ENCODE measurements around the gene PABPN1. TPM values are rescaled to one million over a fixed set of nuclear protein-coding genes. Genes with fewer than 3 reads are reported as not detected.

The PABPN1 gene
- total and polyA plus RNA-seq, 2 of the 13 experiments (the other 11 are each of a cell fraction or from before 2014, with no cell fraction given) = 233 to 524 TPM

- peak; percentile 40; the same call in 1 of the 2 replicates for TF ChIP-seq HIVEP1 (CRISPR knock-in tag; IDR thresholded peaks at IDR 0.05)
- no peak for TF ChIP-seq ATF5 (CRISPR knock-in tag; IDR thresholded peaks at IDR 0.05; ENCODE audit: low read depth)
- no peak for TF ChIP-seq BCL3 (CRISPR knock-in tag; IDR thresholded peaks at IDR 0.05)
- no peak for TF ChIP-seq HOXA5 (CRISPR knock-in tag; IDR thresholded peaks at IDR 0.05)
- no peak for TF ChIP-seq MXI1 (IDR thresholded peaks at IDR 0.05; ENCODE audit: borderline replicate concordance, low read depth, low read length)
- no peak for TF ChIP-seq ZNF772 (CRISPR knock-in tag; IDR thresholded peaks at IDR 0.05)
- no peak for TF ChIP-seq HNRNPH1 (optimal IDR thresholded peaks at IDR 0.05; ENCODE audit: low read depth, low read length)
- TF ChIP-seq ZNF558 (CRISPR knock-in tag; IDR thresholded peaks at IDR 0.05; ENCODE audit: borderline replicate concordance) = no peak
- TF ChIP-seq ZNF691 (CRISPR knock-in tag; IDR thresholded peaks at IDR 0.05; ENCODE audit: borderline replicate concordance, low read depth) = no peak
- TF ChIP-seq ZNF274 (CRISPR knock-in tag; IDR thresholded peaks at IDR 0.05) = 0 out of 2 replicates have a peak, but pooled peaks have one; percentile 13
- no peak for TF ChIP-seq ZNF34 (CRISPR knock-in tag; IDR thresholded peaks at IDR 0.05; ENCODE audit: borderline replicate concordance)
- TF ChIP-seq ZSCAN9 (CRISPR knock-in tag; IDR thresholded peaks at IDR 0.05; ENCODE audit: borderline replicate concordance) = no peak
- no peak for TF ChIP-seq CBX2 (IDR thresholded peaks at IDR 0.05; ENCODE audit: low read depth, low read length)
- no peak for TF ChIP-seq CBX2 (CRISPR knock-in tag; IDR thresholded peaks at IDR 0.05; ENCODE audit: low read depth)
- TF ChIP-seq ZNF264 (CRISPR knock-in tag; IDR thresholded peaks at IDR 0.05) = no peak
- no peak for TF ChIP-seq GTF3A (CRISPR knock-in tag; conservative IDR thresholded peaks at IDR 0.05)
- no peak for TF ChIP-seq MIER2 (CRISPR knock-in tag; IDR thresholded peaks at IDR 0.05)
- no peak for TF ChIP-seq MAFF (IDR thresholded peaks at IDR 0.05; ENCODE audit: low read depth, low read length)
- TF ChIP-seq KMT2A (CRISPR knock-in tag; IDR thresholded peaks at IDR 0.05) = no peak
- no peak for TF ChIP-seq KMT2B (CRISPR knock-in tag; IDR thresholded peaks at IDR 0.05)
- no peak for TF ChIP-seq GFI1 (CRISPR knock-in tag; IDR thresholded peaks at IDR 0.05; ENCODE audit: borderline replicate concordance)
- TF ChIP-seq AGO2 (optimal IDR thresholded peaks at IDR 0.05; ENCODE audit: low read depth, low read length) = peak; percentile 47
- TF ChIP-seq ZNF430 (CRISPR knock-in tag; IDR thresholded peaks at IDR 0.05) = 0 out of 2 replicates have a peak, but pooled peaks have one; percentile 9
- TF ChIP-seq GRHL1 (CRISPR knock-in tag; conservative IDR thresholded peaks at IDR 0.05) = no peak
- TF ChIP-seq ZBTB37 (CRISPR knock-in tag; IDR thresholded peaks at IDR 0.05) = no peak
Observed at GRCh38 chr14:23307687-23308644, 13.3 kb upstream of the PABPN1 start (continued).
